IMR-90 (cell line): ENCODE results near the gene UGGT2. TPM values are rescaled to one million over a fixed set of nuclear protein-coding genes. Genes with fewer than 3 reads are reported as not detected.

Source experiments
- ATAC-seq: fragments of 200-7000 bp; cut with Tn5 transposase; 2 replicates; pipeline ENCODE4 v1.9.1; 2020; ENCODE audit warnings: low read depth, mild to moderate bottlenecking, moderate library complexity
- BruUV-seq: library from RNA; stranded (reverse); fragments of 400-500 nt; replicated peaks from 2 replicates; lab custom pipeline; 2021; lab: Mats Ljungman, UMichigan
- CTCF ChIA-PET: fragments of 300-600 bp; formaldehyde crosslinking; extraction: SDS; loops from one replicate; lab custom pipeline; 2021; ENCODE audit warnings: antibody characterized with exemption; lab: Yijun Ruan, JAX
- POLR2A ChIA-PET: fragments of 300-600 bp; sonication (Branson Sonifier 250); formaldehyde crosslinking; loops from one replicate; lab custom pipeline; 2022; ENCODE audit warnings: antibody characterized with exemption; ENCODE audit not compliant: unreplicated experiment; lab: Charles Lee
- DNase-seq: peaks from one replicate; pipeline ENCODE4 v3.0.0; 2013
- H2AFZ ChIP-seq: replicated peaks from 2 replicates; pipeline ENCODE3; 2013; ENCODE audit warnings: low read length, mild to moderate bottlenecking; ENCODE audit not compliant: poor library complexity
- H2AK5ac ChIP-seq: 2 replicates; pipeline ENCODE4 v1.6.1; 2013; ENCODE audit warnings: low read depth, low read length, inconsistent platforms
- H2AK9ac ChIP-seq: replicated peaks from 2 replicates; pipeline ENCODE3; 2013; ENCODE audit warnings: mild to moderate bottlenecking, low read depth, low read length, moderate library complexity; ENCODE audit not compliant: poor library complexity
- H2BK120ac ChIP-seq: 2 replicates; pipeline ENCODE4 v1.6.1; 2013; ENCODE audit warnings: low read depth, low read length, inconsistent platforms
- H2BK15ac ChIP-seq: 3 replicates; pipeline ENCODE4 v1.6.1; 2013; ENCODE audit warnings: low read depth, low read length, inconsistent platforms
- H2BK20ac ChIP-seq: 2 replicates; pipeline ENCODE4 v1.6.1; 2013; ENCODE audit warnings: low read depth, mild to moderate bottlenecking, inconsistent platforms, low read length, moderate library complexity
- H2BK5ac ChIP-seq: 2 replicates; pipeline ENCODE4 v1.6.1; 2013; ENCODE audit warnings: mild to moderate bottlenecking, low read depth, low read length, inconsistent platforms; ENCODE audit not compliant: poor library complexity, severe bottlenecking
- H3K14ac ChIP-seq: replicated peaks from 2 replicates; pipeline ENCODE4 v1.6.1; 2013; ENCODE audit warnings: low read depth, low read length, inconsistent platforms
- H3K18ac ChIP-seq: 2 replicates; pipeline ENCODE4 v1.6.1; 2013; ENCODE audit warnings: low read depth, low read length, control low read depth
- H3K23ac ChIP-seq: 2 replicates; pipeline ENCODE4 v1.6.1; 2013; ENCODE audit warnings: low read depth, low read length, inconsistent platforms
- H3K27ac ChIP-seq: 2 replicates; pipeline ENCODE4 v1.5.1; 2013; ENCODE audit warnings: mild to moderate bottlenecking, control low read depth, low read length; ENCODE audit not compliant: insufficient read depth
- H3K27me3 ChIP-seq: 2 replicates; pipeline ENCODE4 v1.6.1; 2013; ENCODE audit warnings: low read length; ENCODE audit not compliant: control insufficient read depth, insufficient read depth
- H3K36me3 ChIP-seq: 2 replicates; pipeline ENCODE4 v1.6.1; 2013; ENCODE audit warnings: low read length, mixed read lengths; ENCODE audit not compliant: control insufficient read depth, insufficient read depth
- H3K4ac ChIP-seq: 2 replicates; pipeline ENCODE4 v1.6.1; 2013; ENCODE audit warnings: low read depth, low read length, inconsistent platforms
- H3K4me1 ChIP-seq: 2 replicates; pipeline ENCODE4 v1.6.1; 2013; ENCODE audit warnings: low read length, mixed read lengths; ENCODE audit not compliant: control insufficient read depth, insufficient read depth
- H3K4me2 ChIP-seq: 2 replicates; pipeline ENCODE4 v1.6.1; 2013; ENCODE audit warnings: low read depth, mild to moderate bottlenecking, control low read depth, low read length, moderate library complexity
- H3K4me3 ChIP-seq: 2 replicates; pipeline ENCODE4 v1.5.1; 2013; ENCODE audit warnings: low read depth, mild to moderate bottlenecking, control low read depth, low read length, moderate library complexity; ENCODE audit not compliant: insufficient read depth
- H3K56ac ChIP-seq: 2 replicates; pipeline ENCODE4 v1.6.1; 2013; ENCODE audit warnings: low read length, inconsistent platforms; ENCODE audit not compliant: insufficient read depth; ENCODE audit errors: extremely low read depth
- H3K79me1 ChIP-seq, 2 experiments: 2 replicates each; pipeline ENCODE4 v1.6.1; 2013; ENCODE audit warnings: low read length in 2 of 2, inconsistent platforms in 1 of 2, low read depth in 1 of 2
- H3K9ac ChIP-seq: 2 replicates; pipeline ENCODE4 v1.6.1; 2013; ENCODE audit warnings: low read depth, low read length, control low read depth
- H3K9me1 ChIP-seq: 2 replicates; pipeline ENCODE4 v1.6.1; 2013; ENCODE audit warnings: low read length, inconsistent platforms; ENCODE audit not compliant: insufficient read depth
- H3K9me3 ChIP-seq: 2 replicates; pipeline ENCODE4 v1.6.1; 2013; ENCODE audit warnings: low read length; ENCODE audit not compliant: control insufficient read depth, insufficient read depth
- H4K20me1 ChIP-seq: 2 replicates; pipeline ENCODE4 v1.6.1; 2013; ENCODE audit warnings: low read length, inconsistent platforms; ENCODE audit not compliant: insufficient read depth
- H4K5ac ChIP-seq: 2 replicates; pipeline ENCODE4 v1.6.1; 2013; ENCODE audit warnings: mild to moderate bottlenecking, low read depth, low read length, control low read depth
- H4K8ac ChIP-seq, 2 experiments: 2 replicates each; pipeline ENCODE4 v1.6.1; 2013; ENCODE audit warnings: low read depth in 2 of 2, low read length in 2 of 2, control low read depth in 1 of 2, inconsistent platforms in 1 of 2
- H4K91ac ChIP-seq: 2 replicates; pipeline ENCODE4 v1.6.1; 2013; ENCODE audit warnings: low read depth, low read length, inconsistent platforms; ENCODE audit not compliant: insufficient read depth
- BHLHE40 ChIP-seq: fragments of 150-350 bp; IDR thresholded peaks from 2 replicates; pipeline ENCODE4 v1.6.1; 2016; ENCODE audit warnings: mild to moderate bottlenecking, low read depth, low read length
- CEBPB ChIP-seq: IDR thresholded peaks from 2 replicates; pipeline ENCODE4 v1.6.1; 2012; ENCODE audit warnings: low read depth, low read length, improper control_type of control experiment
- CHD1 ChIP-seq: IDR thresholded peaks from 2 replicates; pipeline ENCODE4 v1.6.1; 2012; ENCODE audit warnings: low read depth, low read length, improper control_type of control experiment
- CTCF ChIP-seq: conservative IDR thresholded peaks from 2 replicates; pipeline ENCODE4 v1.5.1; 2012; ENCODE audit warnings: mild to moderate bottlenecking, low read depth, low read length, improper control_type of control experiment
- ELK1 ChIP-seq: fragments of 150-350 bp; IDR thresholded peaks from 2 replicates; pipeline ENCODE4 v1.6.1; 2016; ENCODE audit warnings: low read depth, mild to moderate bottlenecking, low read length, moderate library complexity, borderline replicate concordance
- FOS ChIP-seq: fragments of 150-350 bp; IDR thresholded peaks from 2 replicates; pipeline ENCODE4 v1.6.1; 2016; ENCODE audit warnings: low read depth, low read length
- MAFK ChIP-seq: IDR thresholded peaks from 2 replicates; pipeline ENCODE4 v1.6.1; 2012; ENCODE audit warnings: low read depth, low read length, improper control_type of control experiment
- MAZ ChIP-seq: IDR thresholded peaks from 2 replicates; pipeline ENCODE4 v1.6.1; 2012; ENCODE audit warnings: low read depth, mild to moderate bottlenecking, low read length, improper control_type of control experiment, moderate library complexity, borderline replicate concordance
- MXI1 ChIP-seq: IDR thresholded peaks from 2 replicates; pipeline ENCODE4 v1.6.1; 2012; ENCODE audit warnings: low read depth, mild to moderate bottlenecking, low read length, moderate library complexity, borderline replicate concordance
- NFE2L2 ChIP-seq: fragments of 150-350 bp; IDR thresholded peaks from 2 replicates; pipeline ENCODE4 v1.6.1; 2016; ENCODE audit warnings: low read depth, mild to moderate bottlenecking, low read length
- POLR2A ChIP-seq: IDR thresholded peaks from 2 replicates; pipeline ENCODE4 v1.6.1; 2012; ENCODE audit warnings: mild to moderate bottlenecking, low read depth, low read length
- RAD21 ChIP-seq: IDR thresholded peaks from 2 replicates; pipeline ENCODE4 v1.6.1; 2012; ENCODE audit warnings: low read length, improper control_type of control experiment
- SMC3 ChIP-seq: fragments of 150-350 bp; IDR thresholded peaks from 2 replicates; pipeline ENCODE4 v1.6.1; 2016; ENCODE audit warnings: low read depth, mild to moderate bottlenecking, antibody characterized with exemption, low read length, moderate library complexity
- USF2 ChIP-seq: fragments of 150-350 bp; IDR thresholded peaks from 2 replicates; pipeline ENCODE4 v1.6.1; 2017; ENCODE audit warnings: mild to moderate bottlenecking, antibody characterized with exemption, low read length, low read depth
- WGBS, 2 experiments: methylation state at CpG; one replicate each; pipeline versions ENCODE4 v1.1.5 to v1.1.7; 2013; ENCODE audit warnings: missing lambda C conversion rate in 2 of 2; ENCODE audit not compliant: insufficient read length in 1 of 2; ENCODE audit errors: extremely low coverage in 2 of 2; 5-methylcytosine and 5-hydroxymethylcytosine counted together
- dilution Hi-C: fragments of 300-500 bp; cut with HindIII; formaldehyde crosslinking; loops from one replicate; pipeline ENCODE4 v1.14.3; 2018; ENCODE audit warnings: low sequenced_read_pairs; ENCODE audit not compliant: unreplicated experiment
- in situ Hi-C: fragments of 300-500 bp; cut with MboI; formaldehyde crosslinking; loops from 3 replicates; pipeline ENCODE4 v1.14.3; 2019; ENCODE audit warnings: low sequenced_read_pairs, inconsistent platforms, mixed read lengths
- intact Hi-C: fragments of 100-400 bp; cut with micrococcal nuclease; formaldehyde crosslinking; loops from 2 replicates; pipeline ENCODE4 v1.10.0; 2022
- polyA plus RNA-seq, 3 experiments: library from polyadenylated mRNA; depleted of rRNA; stranded (reverse); fragments of >200 nt; gene quantifications; 2 replicates each; pipeline ENCODE4 v1.2.3, GENCODE V29; 2012; ENCODE audit warnings: low replicate concordance in 1 of 3
- total RNA-seq: library from RNA; depleted of rRNA; stranded (reverse); fragments of >200 nt; gene quantifications from 2 replicates; pipeline ENCODE4 v1.2.3, GENCODE V29; 2012

UGGT2 gene
- total and polyA plus RNA-seq, 2 of the 4 experiments (the other 2 are of a cell fraction), result 21.4 to 40.1 TPM

GRCh38 chr13:96020931-96021330, 32.3 kb downstream of the UGGT2 start:
- 100% methylated on average over 1 of the region's 2 CpGs; no CpG with 5 or more reads in 1 of the 2 experiments for WGBS, 2 experiments
- Histone ChIP-seq H3K23ac (no peak overlapping the region), H4K20me1 (no peaks in the 10 kb centered on the region), H3K9me1 (no peaks in the 10 kb centered on the region), H2AFZ (no peak overlapping the region), H2AK9ac (no peak overlapping the region), H2BK20ac (no peak overlapping the region), H2BK15ac (no peak overlapping the region), H3K4me2 (no peak overlapping the region), H2BK5ac (no peak overlapping the region), H3K9ac (no peak overlapping the region), H3K36me3 (peaks cover 12% of the 10 kb centered on the region), H3K79me1 (peaks cover 0 to 3% of the 10 kb centered on the region in 2 experiments; a peak in 1 of 4 replicates), H4K5ac (no peak overlapping the region), H3K4me1 (no peaks in the 10 kb centered on the region), H2AK5ac (no peak overlapping the region), H3K14ac (no peak overlapping the region), H4K8ac (no peak overlapping the region), H3K18ac (no peak overlapping the region), H3K4me3 (no peak overlapping the region), H3K56ac (no peak overlapping the region), H4K91ac (no peak overlapping the region), H2BK120ac (no peak overlapping the region), H3K27ac (no peak overlapping the region), H3K9me3 (peaks cover 2% of the 10 kb centered on the region), H3K27me3 (no peaks in the 10 kb centered on the region), H3K4ac (no peak overlapping the region)
- no TSS peak for BruUV-seq
- dilution Hi-C loops (no loop called here), in situ Hi-C loops (no loop called here), intact Hi-C loops (loop anchor here (2.0 to 5.0 kb wide), 2 partner anchors 56 to 796 kb away; no protein-coding TSS in a partner anchor)
- TF ChIP-seq POLR2A (no peak), USF2 (no peak), NFE2L2 (no peak), ELK1 (no peak), CTCF (no peak), MAZ (no peak), MAFK (no peak), MXI1 (no peak), SMC3 (no peak), BHLHE40 (no peak), CEBPB (no peak), RAD21 (no peak), FOS (no peak), CHD1 (no peak)
- DNase-seq (no peak), ATAC-seq (no peak)
- ChIA-PET POLR2A (no interaction called here), CTCF (interaction anchor here (1.7 kb wide), 1 partner anchor 797 kb away, joined by 8 read pairs; no protein-coding TSS in a partner anchor)
